ENCODE measurements around the gene CPN2.

GRCh38 chr3:194339356-194339755 is 11.8 kb downstream of the CPN2 start:
- TF ChIP-seq CTCF (conservative IDR thresholded peaks at IDR 0.05; ENCODE audit: low read length) (peak; percentile 57), EZH2phosphoT487 (IDR thresholded peaks at IDR 0.05; ENCODE audit: borderline replicate concordance) (no peak)
